GM19099 (cell line): Measurements from ENCODE around the gene PIK3CB.

Source experiments
- POLR2A ChIP-seq: IDR thresholded peaks from 3 replicates; pipeline ENCODE4 v1.6.1; 2011; ENCODE audit warnings: low read depth; ENCODE audit not compliant: insufficient read length; ENCODE audit errors: extremely low read depth

The PIK3CB gene

GRCh38 chr3:138718849-138719248, 115.9 kb downstream of the PIK3CB start:
- no peak for TF ChIP-seq POLR2A

GRCh38 chr3:138717348-138717747, 117.4 kb downstream of the PIK3CB start:
- no peak for TF ChIP-seq POLR2A

DNA sequence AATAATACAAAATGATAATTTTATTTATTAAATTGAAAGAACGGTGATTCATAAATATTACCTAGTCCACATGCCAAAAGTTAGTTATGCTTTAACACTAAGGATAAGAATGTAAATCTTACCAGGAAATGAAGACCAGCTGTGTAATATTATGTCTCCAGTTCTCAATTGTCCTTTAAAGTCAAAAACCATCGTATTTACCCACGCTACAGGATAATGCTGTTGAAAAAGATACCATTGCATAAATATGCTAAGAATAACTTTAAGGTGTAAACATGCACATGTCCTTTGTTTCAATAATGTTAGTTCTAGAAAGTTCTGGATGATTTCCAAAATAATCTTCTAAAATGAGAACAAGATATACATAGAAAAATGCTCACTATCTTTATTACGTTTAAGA, 122.6 kb downstream of the PIK3CB start:
- no peak for TF ChIP-seq POLR2A

- no peak for TF ChIP-seq POLR2A
Measured at GRCh38 chr3:138705675-138706074, 129.1 kb downstream of the PIK3CB start.

DNA sequence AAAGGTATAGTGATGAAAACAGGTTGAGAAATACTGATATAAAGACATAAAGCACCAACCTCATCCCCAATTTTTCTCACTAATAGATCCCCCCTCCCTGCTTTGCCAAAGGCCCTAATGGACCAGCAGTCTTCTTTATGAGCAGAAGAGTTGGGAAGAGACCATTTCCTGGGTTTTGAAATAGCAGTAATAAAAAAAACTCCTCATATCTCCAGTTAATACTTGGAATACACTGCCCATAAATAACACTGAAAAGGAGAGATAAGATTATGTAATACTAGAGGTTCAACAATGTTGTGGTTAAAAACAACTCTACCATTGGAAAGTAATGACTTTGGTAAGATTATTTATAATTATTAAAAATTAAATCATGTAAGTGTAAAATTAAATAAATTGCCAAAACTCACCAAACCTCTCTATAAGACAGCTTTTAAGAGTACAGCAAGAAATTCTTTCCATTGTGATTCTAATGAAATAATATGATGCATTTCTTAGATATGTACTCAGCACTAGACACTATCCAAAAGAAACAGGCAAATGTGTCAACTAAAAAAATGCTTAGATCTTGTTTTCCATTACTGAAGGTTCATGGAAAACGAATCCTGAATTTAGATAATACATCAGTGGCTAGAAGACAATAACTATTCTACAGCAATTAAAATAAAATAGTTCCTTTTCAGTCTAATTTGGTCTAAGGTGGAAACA, 137.9 kb downstream of the PIK3CB start:
- no peak for TF ChIP-seq POLR2A

DNA sequence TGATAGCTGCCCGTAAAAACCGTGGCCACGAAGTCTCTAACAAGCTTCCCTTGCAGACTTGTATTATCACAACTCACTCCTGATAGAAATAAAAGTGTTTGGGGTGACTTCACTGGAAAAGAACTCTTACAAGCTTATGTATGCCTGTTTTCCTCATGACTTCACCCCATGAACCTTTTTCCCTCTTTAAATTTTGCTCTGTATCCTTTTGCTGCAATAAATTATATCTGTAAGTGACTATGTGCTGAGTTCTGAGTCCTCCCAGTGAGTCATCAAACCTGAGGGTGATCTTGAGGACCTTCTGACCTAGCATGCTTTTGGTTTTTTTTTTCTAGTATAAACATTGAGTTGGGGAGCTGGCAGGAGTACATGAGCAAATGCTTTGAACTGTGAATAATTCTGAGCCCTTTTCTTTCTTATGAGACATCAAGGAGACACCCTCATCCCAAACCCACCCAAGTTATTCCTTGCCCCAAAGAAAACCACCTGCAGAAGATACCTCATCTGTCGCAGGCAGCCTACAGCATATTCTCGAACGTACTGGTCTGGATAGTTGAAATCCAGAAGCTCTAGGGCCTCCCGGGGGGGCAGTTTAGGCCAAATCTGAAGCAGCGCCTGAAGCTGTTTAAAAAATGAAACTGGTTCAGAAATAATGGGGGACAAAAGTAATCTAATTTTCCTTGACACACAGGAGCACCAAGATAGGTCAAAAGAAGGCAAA, 140.3 kb downstream of the PIK3CB start:
- no peak for TF ChIP-seq POLR2A

DNA sequence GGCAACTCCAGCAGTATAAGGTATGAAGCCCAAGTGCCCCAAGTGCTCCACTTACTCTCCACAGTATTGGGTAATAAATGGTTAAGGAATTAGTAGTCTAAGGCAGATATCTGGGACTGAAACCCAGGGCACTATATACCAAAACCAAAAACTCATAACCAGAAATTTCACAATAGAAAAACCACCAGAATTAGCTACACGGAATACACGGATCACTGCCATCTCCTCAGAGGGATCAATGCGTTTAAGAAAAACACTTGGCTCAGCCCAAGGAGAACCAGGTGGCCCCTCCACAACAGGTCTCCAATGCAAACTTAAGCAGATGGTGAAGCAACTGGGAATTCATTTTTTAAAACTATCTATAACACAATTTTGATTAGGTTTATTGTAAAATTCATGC, 142.6 kb downstream of the PIK3CB start:
- no peak for TF ChIP-seq POLR2A

DNA sequence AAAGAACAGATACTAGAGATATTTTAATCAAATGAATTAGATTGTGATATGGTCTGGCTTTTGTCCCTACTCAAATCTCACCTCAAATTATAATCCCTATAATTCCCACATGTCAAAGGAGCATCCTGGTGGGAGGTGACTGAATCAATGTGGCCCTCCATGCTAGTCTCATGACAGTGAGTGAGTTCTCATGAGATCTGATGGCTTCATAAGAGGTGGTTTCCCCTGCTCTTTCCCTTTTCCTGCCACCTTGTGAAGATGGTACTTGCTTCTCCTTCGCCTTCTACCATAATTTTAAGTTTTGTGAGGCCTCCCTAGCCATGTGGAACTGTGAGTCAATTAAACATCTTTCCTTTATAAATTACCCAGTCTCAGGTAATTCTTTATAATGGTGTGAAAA, 143.4 kb downstream of the PIK3CB start:
- TF ChIP-seq POLR2A, result no peak

- no peak for TF ChIP-seq POLR2A
Measured at GRCh38 chr3:138690036-138690435, 144.7 kb downstream of the PIK3CB start.

DNA sequence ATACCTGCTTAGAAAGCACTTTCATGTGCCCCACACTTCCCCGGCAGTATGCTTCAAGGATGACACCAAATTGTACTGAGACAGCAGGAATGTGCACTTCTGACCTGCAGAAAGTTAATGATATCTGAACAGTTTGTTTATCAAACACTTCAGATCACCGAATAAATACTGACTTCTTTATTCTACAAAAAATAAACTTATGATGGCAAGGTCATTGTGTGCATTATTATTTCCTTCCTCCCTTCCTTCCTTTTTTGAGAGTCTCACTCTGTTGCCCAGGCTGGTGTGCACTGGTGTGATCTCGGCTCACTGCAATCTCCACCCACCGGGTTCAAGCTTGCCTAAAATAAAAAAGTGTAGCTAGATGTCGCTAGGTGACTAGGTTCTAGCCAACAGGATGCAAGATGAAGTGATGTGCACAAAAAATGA, 145.8 kb downstream of the PIK3CB start:
- TF ChIP-seq POLR2A, result no peak

DNA sequence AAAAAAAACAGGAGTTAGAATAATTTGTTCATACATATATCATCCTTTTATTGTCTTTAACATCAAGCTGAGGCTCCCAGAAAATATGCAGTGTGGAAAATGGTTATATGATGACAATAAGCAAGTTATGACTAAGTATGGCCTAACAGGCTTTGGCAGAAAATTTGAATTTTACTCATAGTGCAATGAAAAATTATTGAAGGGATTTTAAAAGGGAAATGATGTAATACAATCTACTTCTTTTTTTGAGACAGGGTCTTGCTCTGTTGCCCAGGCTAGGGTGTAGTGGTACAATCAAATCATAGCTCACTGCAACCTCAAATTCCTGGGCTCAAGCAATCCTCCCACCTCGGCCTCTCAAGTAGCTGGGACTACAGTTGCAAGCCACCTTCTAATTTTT, 147.5 kb downstream of the PIK3CB start:
- TF ChIP-seq POLR2A, result no peak

DNA sequence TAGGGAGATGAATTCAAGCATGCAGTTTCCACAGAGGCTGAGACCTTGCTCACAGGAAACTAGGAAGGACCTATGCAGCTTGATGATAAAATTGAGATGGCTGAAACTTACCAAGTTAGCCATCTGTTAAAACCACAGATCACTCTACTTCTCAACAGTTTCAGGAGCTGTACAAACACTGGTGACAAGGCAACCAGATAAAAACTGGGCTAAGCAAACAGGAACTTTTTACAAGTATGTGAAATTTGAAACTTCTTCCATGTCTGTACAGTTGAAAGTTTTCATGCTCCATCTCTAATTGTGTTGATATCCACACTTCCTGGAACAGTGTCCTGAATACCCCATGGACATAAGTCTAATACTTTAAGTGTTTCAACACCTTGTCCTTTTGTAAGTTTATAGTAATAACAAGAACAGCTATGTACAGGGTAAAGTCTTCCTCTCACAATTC, 147.9 kb downstream of the PIK3CB start:
- TF ChIP-seq POLR2A, result no peak

DNA sequence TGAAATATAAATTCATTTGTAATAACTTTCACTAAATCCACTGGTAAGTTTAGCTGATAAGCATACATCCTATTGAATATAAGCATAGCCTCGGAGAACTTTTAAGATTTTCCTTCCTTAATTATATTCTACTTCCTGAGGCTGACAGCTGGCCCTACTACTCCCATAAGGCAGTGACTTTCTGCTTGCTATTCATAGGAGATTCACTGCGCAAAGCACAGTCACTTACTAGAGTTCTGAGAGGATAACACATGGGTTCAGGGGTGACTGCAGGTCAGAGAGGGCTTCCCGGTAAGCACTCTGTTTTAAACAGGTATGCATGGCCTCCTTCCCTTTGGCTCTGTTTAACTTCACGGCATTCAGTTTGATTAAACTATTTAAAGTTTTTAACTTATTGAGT, 150.3 kb downstream of the PIK3CB start:
- TF ChIP-seq POLR2A, result no peak

GRCh38 chr3:138682648-138683047, 152.1 kb downstream of the PIK3CB start:
- no peak for TF ChIP-seq POLR2A

DNA sequence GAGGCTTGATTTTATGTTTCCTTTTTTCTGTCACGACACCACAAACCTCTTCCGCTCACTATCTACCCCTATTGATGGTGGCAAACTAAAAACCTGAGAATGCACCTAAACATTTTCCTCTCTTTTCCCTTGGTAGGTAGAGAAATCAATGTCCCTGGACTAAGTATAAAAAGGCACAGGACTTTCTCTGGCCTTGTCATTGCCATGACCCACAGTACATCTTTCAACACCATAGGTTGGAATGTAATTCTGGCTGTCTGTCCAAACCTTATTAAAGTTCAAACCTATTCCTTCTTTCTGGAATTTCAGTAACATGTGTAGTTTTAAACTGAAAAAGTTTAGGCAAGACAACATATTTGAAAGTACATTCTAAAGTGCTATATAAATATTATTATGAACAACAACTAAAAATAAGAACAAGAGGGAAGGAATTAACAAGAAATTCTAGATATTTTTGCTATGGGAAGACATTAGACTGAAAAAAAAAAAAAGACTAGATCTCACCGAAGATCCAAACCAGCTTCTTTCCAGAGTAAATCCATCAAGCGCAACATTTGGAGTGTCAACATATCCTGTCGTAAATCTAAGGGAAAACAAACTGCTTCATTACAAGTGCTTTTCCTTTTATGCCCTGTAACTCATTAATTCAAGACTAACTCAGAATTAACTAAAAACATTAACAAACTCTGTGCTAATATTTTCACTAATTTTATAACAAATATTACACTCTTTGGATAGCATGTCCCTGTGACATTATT, 153.1 kb downstream of the PIK3CB start:
- TF ChIP-seq POLR2A, result no peak
